Body of pancreas (tissue), 2 donors: ENCODE measurements around the gene CAPSL. TPM values are rescaled to one million over a fixed set of nuclear protein-coding genes. Genes with fewer than 3 reads are reported as not detected.

Source experiments
- small RNA-seq: library from RNA; depleted of rRNA; stranded (forward); fragments of <200 nt; gene quantifications from one replicate; pipeline ENCODE3, GENCODE V24; 2016
- total RNA-seq, 2 donors: library from RNA; depleted of rRNA; stranded (reverse); fragments of >200 nt; gene quantifications; one replicate each; pipeline ENCODE4 v1.1.0, GENCODE V29; 2016

Gene CAPSL
- total RNA-seq, 2 donors from 2014 or later = not detected

Small RNA genes lying within 50 kb of the gene (small RNA-seq; reads per million reads assigned to genes)
- gene AC112204.1 = not detected

Other genes starting within 250 kb of the CAPSL start
- 10 to 100 TPM; 13.5 to 27.0 TPM for gene IL7R, start 81.7 kb downstream of the CAPSL start, total RNA-seq
- gene UGT3A1, start 52.8 kb upstream of the CAPSL start, total RNA-seq = not detected
- not detected for gene UGT3A2, start 128.3 kb upstream of the CAPSL start, total RNA-seq
- gene LMBRD2, start 213.3 kb upstream of the CAPSL start, total RNA-seq = 1 to 10 TPM; 5.6 to 8.6 TPM
- 1 to 10 TPM; 7.3 to 8.6 TPM for gene SKP2, start 213.5 kb upstream of the CAPSL start, total RNA-seq